WTC11 (cell line): ENCODE results near the gene WDR48. TPM values are rescaled to one million over a fixed set of nuclear protein-coding genes. Genes with fewer than 3 reads are reported as not detected.

Experiments
- ATAC-seq: fragments of 200-7000 bp; cut with Tn5 transposase; 2 replicates; pipeline ENCODE4 v1.10.0; 2021; ENCODE audit warnings: mild to moderate bottlenecking, moderate library complexity
- CTCF ChIA-PET: fragments of 300-600 bp; sonication (Branson Sonifier 250); formaldehyde crosslinking; loops from one replicate; lab custom pipeline; 2021; ENCODE audit warnings: antibody characterized with exemption; lab: Charles Lee
- POLR2A ChIA-PET: fragments of 350-600 bp; sonication (Branson Sonifier 250); formaldehyde crosslinking; loops from one replicate; lab custom pipeline; 2021; ENCODE audit warnings: antibody characterized with exemption; lab: Charles Lee
- DNase-seq: peaks from one replicate; pipeline ENCODE4 v3.0.0; 2021; ENCODE audit warnings: low spot score
- H3K27ac Mint-ChIP-seq: 2 replicates; pipeline ENCODE4 v1.8.0; 2021; ENCODE audit warnings: mixed read lengths
- H3K27me3 Mint-ChIP-seq: 2 replicates; pipeline ENCODE4 v1.8.0; 2021; ENCODE audit warnings: low read depth, mild to moderate bottlenecking, moderate library complexity, mixed read lengths
- H3K36me3 Mint-ChIP-seq: 2 replicates; pipeline ENCODE4 v1.8.0; 2021; ENCODE audit warnings: mixed read lengths
- H3K4me1 Mint-ChIP-seq: 2 replicates; pipeline ENCODE4 v1.8.0; 2022; ENCODE audit warnings: mixed read lengths
- H3K4me3 Mint-ChIP-seq: 2 replicates; pipeline ENCODE4 v1.8.0; 2021; ENCODE audit warnings: mild to moderate bottlenecking, moderate library complexity, mixed read lengths
- H3K9me3 Mint-ChIP-seq: 2 replicates; pipeline ENCODE4 v1.8.0; 2021; ENCODE audit warnings: mixed read lengths
- AFF4 ChIP-seq: sonication (generic); formaldehyde crosslinking; IDR thresholded peaks from 2 replicates; pipeline ENCODE4 v1.8.1; 2023; ENCODE audit warnings: mild to moderate bottlenecking, missing genetic modification reagents, borderline replicate concordance
- AR ChIP-seq: fragments of 250-450 bp; sonication (Bioruptor Pico); IDR thresholded peaks from 2 replicates; pipeline ENCODE4 v1.9.0; 2021; ENCODE audit warnings: mild to moderate bottlenecking
- E2F4 ChIP-seq: sonication (generic); formaldehyde crosslinking; IDR thresholded peaks from 2 replicates; pipeline ENCODE4 v1.8.1; 2022; ENCODE audit warnings: low read depth, mild to moderate bottlenecking, moderate library complexity, missing genetic modification reagents, borderline replicate concordance
- ESRRA ChIP-seq: sonication (generic); formaldehyde crosslinking; IDR thresholded peaks from 2 replicates; pipeline ENCODE4 v1.8.1; 2022; ENCODE audit warnings: mild to moderate bottlenecking, missing genetic modification reagents, borderline replicate concordance
- FOXK1 ChIP-seq: sonication (generic); formaldehyde crosslinking; IDR thresholded peaks from 2 replicates; pipeline ENCODE4 v1.8.0; 2022; ENCODE audit warnings: mild to moderate bottlenecking, moderate library complexity, missing genetic modification reagents
- FOXP1 ChIP-seq: sonication (generic); formaldehyde crosslinking; IDR thresholded peaks from 2 replicates; pipeline ENCODE4 v1.8.0; 2022; ENCODE audit warnings: missing genetic modification reagents, mild to moderate bottlenecking, moderate library complexity, borderline replicate concordance
- JAZF1 ChIP-seq: fragments of 250-450 bp; sonication (Bioruptor Pico); IDR thresholded peaks from 2 replicates; pipeline ENCODE4 v1.9.0; 2021; ENCODE audit warnings: moderate library complexity, mild to moderate bottlenecking, inconsistent platforms
- KAT7 ChIP-seq: sonication (generic); formaldehyde crosslinking; IDR thresholded peaks from 2 replicates; pipeline ENCODE4 v1.8.1; 2023; ENCODE audit warnings: missing genetic modification reagents, mild to moderate bottlenecking, borderline replicate concordance
- MYBL2 ChIP-seq: sonication (generic); formaldehyde crosslinking; IDR thresholded peaks from 2 replicates; pipeline ENCODE4 v1.8.1; 2023; ENCODE audit warnings: mild to moderate bottlenecking, moderate library complexity, missing genetic modification reagents
- OVOL2 ChIP-seq: fragments of 250-450 bp; sonication (Bioruptor Pico); IDR thresholded peaks from 2 replicates; pipeline ENCODE4 v1.9.0; 2021; ENCODE audit warnings: mild to moderate bottlenecking, borderline replicate concordance
- PRRX2 ChIP-seq: fragments of 250-450 bp; sonication (Bioruptor Pico); IDR thresholded peaks from 2 replicates; pipeline ENCODE4 v1.8.0; 2021; ENCODE audit warnings: mild to moderate bottlenecking
- RELA ChIP-seq: sonication (generic); formaldehyde crosslinking; IDR thresholded peaks from 2 replicates; pipeline ENCODE4 v1.8.1; 2022; ENCODE audit warnings: missing genetic modification reagents, mild to moderate bottlenecking, borderline replicate concordance
- ZBTB21 ChIP-seq: sonication (generic); formaldehyde crosslinking; IDR thresholded peaks from 2 replicates; pipeline ENCODE4 v1.8.1; 2023; ENCODE audit warnings: mild to moderate bottlenecking, missing genetic modification reagents, borderline replicate concordance
- ZNF317 ChIP-seq: sonication (generic); formaldehyde crosslinking; IDR thresholded peaks from 2 replicates; pipeline ENCODE4 v1.8.1; 2023; ENCODE audit warnings: low read depth, mild to moderate bottlenecking, moderate library complexity, missing genetic modification reagents, borderline replicate concordance
- ZNF425 ChIP-seq: fragments of 250-450 bp; sonication (Bioruptor Pico); conservative IDR thresholded peaks from 2 replicates; pipeline ENCODE4 v1.9.0; 2021; ENCODE audit warnings: mild to moderate bottlenecking
- total RNA-seq: library from RNA; stranded (reverse); gene quantifications from 3 replicates; pipeline ENCODE4 v1.2.3, GENCODE V29; 2021

WDR48 gene
- total RNA-seq, 1 experiment from 2014 or later, result 40.9 TPM

GRCh38 chr3:39097716-39098472 lies 46.1 kb downstream of the WDR48 start:
- DNase-seq (no peak), ATAC-seq (no peak)
- Mint-ChIP-seq H3K36me3 (peaks cover 46% of the 10 kb centered on the region), H3K9me3 (no peaks in the 10 kb centered on the region), H3K4me1 (no peaks in the 10 kb centered on the region), H3K4me3 (no peak overlapping the region), H3K27ac (no peak overlapping the region), H3K27me3 (no peaks in the 10 kb centered on the region)
- ChIA-PET POLR2A (no interaction called here), CTCF (interaction anchor here (1.8 to 2.5 kb wide), 2 partner anchors 191 to 194 kb away, joined by 7 to 9 read pairs; no protein-coding TSS in a partner anchor)
- TF ChIP-seq AFF4 (CRISPR knock-in tag) (no peak), KAT7 (CRISPR knock-in tag) (no peak), ZBTB21 (CRISPR knock-in tag) (no peak), JAZF1 (CRISPR knock-in tag) (no peak), AR (no peak), E2F4 (CRISPR knock-in tag) (no peak), ZNF317 (CRISPR knock-in tag) (no peak), ESRRA (CRISPR knock-in tag) (no peak), FOXK1 (CRISPR knock-in tag) (no peak), OVOL2 (CRISPR knock-in tag) (no peak), ZNF425 (CRISPR knock-in tag) (no peak), FOXP1 (CRISPR knock-in tag) (no peak), RELA (no peak), PRRX2 (no peak), MYBL2 (CRISPR knock-in tag) (no peak)
